Measurements from ENCODE around the gene CLIC4. TPM values are rescaled to one million over a fixed set of nuclear protein-coding genes. Genes with fewer than 3 reads are reported as not detected.
"Not testable (repeated sequence)": the region's sequence is repeated elsewhere in the genome, so short reads cannot be mapped to it uniquely, and the experiment has no call there.

Gene CLIC4
- total RNA-seq, 3 donors from 2014 or later, result 33.0 to 176 (median 52.4) TPM

GRCh38 chr1:24702511-24703293 is 42.5 kb upstream of the CLIC4 start:
- DNase-seq (no peak), ATAC-seq (no peak)
- intact Hi-C loops (cut with DNase I, micrococcal nuclease), result no loop called here
- Histone ChIP-seq H3K4me1 (ENCODE audit: low read depth) (peaks cover 5% of the 10 kb centered on the region), H3K4me3 (no peak overlapping the region), H3K9me3 (no peaks in the 10 kb centered on the region), H3K36me3 (ENCODE audit: low read depth) (no peaks in the 10 kb centered on the region)
- TF ChIP-seq, protein P1, sequence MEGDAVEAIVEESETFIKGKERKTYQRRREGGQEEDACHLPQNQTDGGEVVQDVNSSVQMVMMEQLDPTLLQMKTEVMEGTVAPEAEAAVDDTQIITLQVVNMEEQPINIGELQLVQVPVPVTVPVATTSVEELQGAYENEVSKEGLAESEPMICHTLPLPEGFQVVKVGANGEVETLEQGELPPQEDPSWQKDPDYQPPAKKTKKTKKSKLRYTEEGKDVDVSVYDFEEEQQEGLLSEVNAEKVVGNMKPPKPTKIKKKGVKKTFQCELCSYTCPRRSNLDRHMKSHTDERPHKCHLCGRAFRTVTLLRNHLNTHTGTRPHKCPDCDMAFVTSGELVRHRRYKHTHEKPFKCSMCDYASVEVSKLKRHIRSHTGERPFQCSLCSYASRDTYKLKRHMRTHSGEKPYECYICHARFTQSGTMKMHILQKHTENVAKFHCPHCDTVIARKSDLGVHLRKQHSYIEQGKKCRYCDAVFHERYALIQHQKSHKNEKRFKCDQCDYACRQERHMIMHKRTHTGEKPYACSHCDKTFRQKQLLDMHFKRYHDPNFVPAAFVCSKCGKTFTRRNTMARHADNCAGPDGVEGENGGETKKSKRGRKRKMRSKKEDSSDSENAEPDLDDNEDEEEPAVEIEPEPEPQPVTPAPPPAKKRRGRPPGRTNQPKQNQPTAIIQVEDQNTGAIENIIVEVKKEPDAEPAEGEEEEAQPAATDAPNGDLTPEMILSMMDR (IDR thresholded peaks at IDR 0.05), result no peak

- H3K4me3 ChIP-seq, result no peak overlapping the region
- intact Hi-C loops (cut with DNase I, micrococcal nuclease), result no loop called here
- DNase-seq (no peak), ATAC-seq (no peak)
- H3K4me1 ChIP-seq (ENCODE audit: low read depth), result peaks cover 5% of the 10 kb centered on the region
- no peaks in the 10 kb centered on the region for H3K9me3 ChIP-seq
- TF ChIP-seq, protein P1 (IDR thresholded peaks at IDR 0.05), result no peak
- H3K36me3 ChIP-seq (ENCODE audit: low read depth), result no peaks in the 10 kb centered on the region
Measured at GRCh38 chr1:24704411-24705259, 40.6 kb upstream of the CLIC4 start.

GRCh38 chr1:24705260-24706073 is 39.8 kb upstream of the CLIC4 start:
- Histone ChIP-seq H3K36me3 (ENCODE audit: low read depth) (no peaks in the 10 kb centered on the region), H3K4me3 (no peak overlapping the region), H3K9me3 (no peaks in the 10 kb centered on the region), H3K4me1 (ENCODE audit: low read depth) (peaks cover 5% of the 10 kb centered on the region)
- TF ChIP-seq, protein P1 (IDR thresholded peaks at IDR 0.05), result no peak
- intact Hi-C loops (cut with DNase I, micrococcal nuclease), result no loop called here
- ATAC-seq, result peak; percentile 99
- DNase-seq, result peak; percentile 82 to 88 (median 87)

DNA sequence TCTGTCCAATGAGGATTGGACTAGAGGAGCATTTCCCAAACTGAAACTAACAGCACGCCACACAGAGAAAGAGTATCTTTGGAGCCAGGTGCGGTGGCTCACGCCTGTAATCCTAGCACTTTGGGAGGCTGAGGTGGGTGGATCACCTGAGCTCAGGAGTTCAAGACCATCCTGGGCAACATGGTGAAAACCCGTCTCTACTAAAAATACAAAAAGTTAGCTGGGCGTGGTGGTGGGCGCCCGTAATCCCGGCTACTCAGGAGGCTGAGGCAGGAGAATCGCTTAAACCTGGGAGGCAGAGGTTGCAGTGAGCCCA is 39.2 kb upstream of the CLIC4 start:
- intact Hi-C loops (cut with DNase I, micrococcal nuclease); ATAC-seq; H3K36me3 ChIP-seq (ENCODE audit: low read depth); H3K9me3 ChIP-seq; H3K4me3 ChIP-seq; H3K4me1 ChIP-seq (ENCODE audit: low read depth); DNase-seq: not testable (repeated sequence)

GRCh38 chr1:24707687-24708086 is 37.6 kb upstream of the CLIC4 start:
- DNase-seq (no peak), ATAC-seq (no peak)
- no peaks in the 10 kb centered on the region for H3K36me3 ChIP-seq (ENCODE audit: low read depth)
- TF ChIP-seq, protein P1 (IDR thresholded peaks at IDR 0.05), result no peak
- intact Hi-C loops (cut with DNase I, micrococcal nuclease), result no loop called here
- peaks cover 5% of the 10 kb centered on the region for H3K4me1 ChIP-seq (ENCODE audit: low read depth)
- H3K4me3 ChIP-seq, result no peak overlapping the region
- H3K9me3 ChIP-seq, result no peaks in the 10 kb centered on the region
